Measurements from ENCODE around the gene GRAMD1B.

Gene GRAMD1B

DNA sequence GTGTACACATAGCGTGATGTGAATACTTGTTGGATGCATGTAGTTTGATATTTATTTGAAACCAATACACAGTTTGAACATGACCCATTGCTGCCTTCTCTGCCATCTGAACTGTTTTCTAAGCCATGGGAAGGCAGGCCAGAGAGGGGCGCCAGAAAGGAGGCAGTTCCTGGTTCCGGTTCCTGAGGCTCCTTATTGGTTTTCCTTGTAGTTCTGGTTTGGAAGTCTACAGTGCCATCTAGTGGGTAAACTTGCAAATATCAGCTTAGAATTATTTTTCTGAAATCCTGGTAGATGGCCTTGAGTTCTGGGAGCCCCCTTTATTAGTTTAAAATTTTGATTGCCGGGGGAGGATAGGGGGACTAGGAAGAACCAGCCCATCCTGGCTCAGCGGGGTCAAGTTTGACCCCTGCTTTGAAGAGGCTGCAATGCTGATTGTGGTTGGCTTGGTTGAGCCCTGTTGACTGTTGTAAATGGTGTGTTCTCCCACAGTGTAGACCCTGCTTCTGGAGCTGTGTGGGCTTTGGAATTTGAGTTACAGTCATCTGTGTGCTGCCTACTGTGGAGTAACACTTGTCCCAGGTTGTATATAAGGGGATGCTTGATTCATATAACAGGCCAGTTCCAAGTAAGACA is 48.4 kb downstream of the GRAMD1B start:
- DNase-seq: peak; percentile 83

DNA sequence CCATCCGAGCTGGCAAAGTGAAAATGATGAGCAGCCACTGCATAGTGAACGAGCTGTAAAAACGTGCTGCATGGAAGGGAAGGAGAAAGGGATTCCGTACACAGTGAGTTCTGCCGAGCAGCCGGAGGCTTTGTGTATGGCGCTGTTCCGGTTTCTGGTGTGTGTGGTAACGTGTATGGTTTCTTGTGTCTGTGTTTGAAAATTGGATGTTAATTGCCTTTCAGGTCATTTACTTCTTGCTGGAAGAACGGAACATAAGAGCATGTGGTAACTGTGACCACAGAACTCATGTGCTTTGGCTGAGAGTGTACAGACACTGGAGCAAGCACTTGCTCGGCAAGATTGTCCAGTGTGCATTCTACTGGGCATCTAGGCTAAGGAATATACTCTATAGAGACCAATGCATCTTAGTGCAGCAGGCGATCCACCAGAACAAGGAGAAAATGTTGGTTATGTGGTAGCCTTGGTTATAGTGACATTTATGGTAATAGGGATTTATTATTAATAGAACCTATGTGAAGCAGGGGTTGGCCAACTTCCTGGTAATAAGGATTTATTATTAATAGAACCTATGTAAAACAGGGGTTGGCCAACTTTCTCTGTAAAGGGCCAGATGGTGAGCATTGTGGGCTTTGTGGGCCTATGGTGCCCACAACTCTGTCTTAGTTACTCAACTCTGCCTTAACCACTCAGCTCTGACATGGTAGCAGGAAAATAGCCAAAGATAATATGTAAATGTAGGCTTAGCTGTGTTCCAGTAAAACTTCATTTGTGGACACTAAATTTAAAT is 49.2 kb downstream of the GRAMD1B start:
- no peak for DNase-seq

DNA sequence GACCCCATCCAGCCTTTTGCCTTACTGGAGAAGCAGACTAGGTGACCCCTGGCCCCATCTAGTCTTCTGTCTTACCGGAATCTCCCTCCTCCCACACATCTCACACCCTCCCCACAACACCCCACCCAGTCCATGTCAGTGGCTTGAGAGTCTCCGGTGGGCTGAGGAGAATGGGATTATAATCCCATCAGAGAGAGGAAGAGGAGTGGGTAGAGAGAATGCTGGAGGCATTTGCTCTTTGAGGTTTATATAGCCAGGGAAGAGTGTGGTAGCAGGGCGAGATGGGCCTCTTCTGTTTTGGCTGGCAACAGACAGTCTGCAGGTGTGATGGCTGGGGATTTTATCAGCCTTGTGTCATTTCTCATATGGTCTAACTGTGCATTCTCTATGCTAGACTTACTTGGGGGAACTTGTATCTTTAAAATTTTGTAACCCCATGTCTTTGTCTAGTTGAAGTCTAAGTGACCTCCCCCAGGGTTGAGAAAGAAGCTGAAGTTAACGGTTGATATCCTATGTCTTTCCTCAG is 50.3 kb downstream of the GRAMD1B start:
- DNase-seq: no peak

DNA sequence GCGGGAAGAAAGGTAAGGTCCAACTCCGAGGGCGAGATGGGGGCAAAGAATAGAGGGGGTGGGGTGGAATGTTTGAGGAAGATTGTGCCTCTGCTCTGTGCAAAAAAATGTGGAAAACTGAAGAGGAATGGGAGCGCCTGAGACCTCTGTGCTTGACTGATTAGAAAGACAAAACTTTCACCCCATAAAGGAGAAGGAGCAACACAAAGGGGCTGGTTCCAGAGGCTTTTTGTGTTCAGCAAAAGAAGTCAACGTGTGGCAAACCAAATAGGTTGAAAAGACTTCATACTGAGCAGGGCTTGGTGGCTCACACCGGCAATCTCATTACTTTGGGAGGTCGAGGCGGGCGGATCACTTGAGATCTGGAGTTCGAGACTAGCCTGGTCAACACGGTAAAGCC is 50.8 kb downstream of the GRAMD1B start:
- no peak for DNase-seq

DNA sequence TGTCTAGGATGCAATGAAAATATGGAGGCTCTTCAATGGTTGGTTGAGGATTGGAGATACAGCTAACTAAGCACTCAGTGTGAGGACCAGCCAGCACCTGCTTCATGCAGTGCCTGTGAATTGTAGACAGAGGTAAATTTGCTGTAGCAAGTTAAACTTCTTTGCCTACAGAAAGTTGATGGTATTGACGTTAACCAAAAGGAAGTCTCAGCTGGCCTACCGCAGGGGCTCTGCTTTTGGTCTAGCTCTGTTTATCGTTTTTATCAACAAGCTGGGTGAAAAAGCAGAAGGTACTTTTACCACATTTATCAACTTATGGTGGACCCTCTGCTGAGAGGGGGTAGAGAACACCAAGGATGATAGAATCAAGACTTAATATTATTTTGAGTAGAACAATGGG is 51.6 kb downstream of the GRAMD1B start:
- no peak for DNase-seq

DNA sequence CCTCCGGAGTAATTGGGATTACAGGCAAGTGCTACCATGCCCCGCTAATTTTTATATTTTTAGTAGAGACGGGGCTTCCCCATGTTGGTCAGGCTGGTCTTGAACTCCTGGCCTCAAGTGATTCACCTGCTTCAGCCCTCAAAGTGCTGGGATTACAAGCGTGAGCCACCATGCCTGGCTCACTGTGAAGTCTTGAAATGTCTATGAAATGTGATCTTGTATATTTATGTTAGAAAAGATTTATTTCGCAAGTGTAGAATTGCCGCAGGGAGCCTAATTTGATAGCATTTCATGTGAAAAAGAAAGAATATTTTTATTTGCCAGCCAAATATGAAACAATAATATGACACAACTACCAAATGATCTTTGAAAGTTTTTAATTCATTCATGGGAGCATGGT is 52.1 kb downstream of the GRAMD1B start:
- DNase-seq: no peak

DNA sequence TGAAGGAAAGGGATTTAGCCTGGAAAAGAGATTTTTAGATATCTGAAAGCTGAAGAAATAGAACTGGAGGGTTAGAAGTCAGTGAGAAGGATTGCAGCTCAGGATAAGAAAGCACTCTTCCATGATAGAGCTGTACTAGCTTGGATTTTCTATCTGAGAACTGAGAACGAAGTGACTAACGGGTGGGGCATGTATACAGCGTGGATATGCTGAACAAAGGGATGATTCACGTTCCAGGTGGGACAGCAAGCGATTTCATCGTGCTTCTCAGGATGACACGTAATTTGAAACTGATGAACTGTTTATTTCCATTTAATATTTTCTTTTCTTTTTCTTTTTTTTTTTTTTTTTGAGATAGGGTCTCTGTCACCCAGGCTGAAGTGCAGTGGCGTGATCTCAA is 53.0 kb downstream of the GRAMD1B start:
- no peak for DNase-seq

DNA sequence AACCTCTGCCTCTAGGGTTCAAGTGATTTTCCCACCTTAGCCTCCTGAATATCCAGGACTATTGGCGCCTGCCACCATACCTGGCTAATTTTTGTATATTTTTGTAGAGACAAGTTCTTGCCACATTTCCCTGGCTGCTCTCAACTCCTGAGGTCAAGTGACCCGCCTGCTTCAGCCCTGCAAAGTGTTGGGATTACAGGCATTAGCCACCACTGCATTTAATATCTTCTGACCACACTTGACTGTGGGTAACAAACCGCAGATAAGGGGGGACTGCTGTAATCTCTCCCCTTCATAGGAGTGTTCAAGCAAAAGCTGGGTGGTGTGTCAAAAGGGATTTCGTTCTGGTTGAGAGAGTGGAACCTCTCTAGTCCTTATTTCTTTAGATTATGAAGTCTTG is 53.4 kb downstream of the GRAMD1B start:
- no peak for DNase-seq

DNA sequence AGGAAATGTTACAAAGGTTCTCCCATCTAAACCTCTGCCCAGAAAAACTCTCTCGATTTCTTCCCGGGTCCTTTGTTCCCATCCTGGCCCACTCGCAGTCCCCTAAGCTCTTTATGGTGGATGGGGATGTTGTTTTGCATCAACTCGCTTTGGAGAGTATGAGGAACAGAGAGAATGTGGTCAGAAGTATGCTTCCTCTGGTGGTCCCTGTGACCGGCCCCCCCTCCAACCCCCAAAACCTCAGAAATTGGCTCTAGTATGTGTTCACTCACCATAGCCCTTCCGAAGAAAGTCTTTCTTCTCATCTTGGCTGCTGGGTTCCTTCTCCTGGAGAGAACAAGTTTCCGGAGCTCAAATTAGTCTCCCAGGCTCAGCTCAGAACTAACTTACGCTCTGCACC is 54.4 kb downstream of the GRAMD1B start:
- DNase-seq: no peak

DNA sequence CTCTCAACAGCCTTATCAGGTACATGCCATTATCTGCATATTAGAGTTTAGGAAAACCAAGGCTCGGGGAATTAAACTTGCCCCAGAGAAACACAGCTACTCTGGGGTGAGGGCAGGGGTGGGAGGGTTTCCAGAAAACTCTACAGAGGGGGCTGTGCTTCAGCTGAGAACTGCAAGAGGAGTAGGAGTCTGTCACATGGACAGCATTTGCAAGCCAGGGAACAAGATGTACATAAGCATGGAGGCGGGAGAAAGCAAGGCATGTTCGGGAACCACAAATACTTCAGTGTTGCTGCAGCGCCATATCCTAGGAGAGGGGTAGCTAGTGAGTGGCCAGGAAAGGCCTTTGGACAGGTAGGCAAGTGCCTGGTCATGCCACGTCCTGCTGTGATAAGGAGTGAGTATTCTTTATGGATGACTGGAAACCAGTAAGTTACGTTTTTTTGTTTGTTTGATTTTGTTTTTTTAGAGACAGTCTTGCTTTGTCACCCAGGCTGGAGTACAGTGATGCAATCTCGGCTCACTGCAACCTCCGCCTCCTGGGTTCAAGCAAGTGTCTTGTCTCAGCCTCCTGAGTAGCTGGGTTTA is 57.2 kb downstream of the GRAMD1B start:
- DNase-seq: no peak

DNA sequence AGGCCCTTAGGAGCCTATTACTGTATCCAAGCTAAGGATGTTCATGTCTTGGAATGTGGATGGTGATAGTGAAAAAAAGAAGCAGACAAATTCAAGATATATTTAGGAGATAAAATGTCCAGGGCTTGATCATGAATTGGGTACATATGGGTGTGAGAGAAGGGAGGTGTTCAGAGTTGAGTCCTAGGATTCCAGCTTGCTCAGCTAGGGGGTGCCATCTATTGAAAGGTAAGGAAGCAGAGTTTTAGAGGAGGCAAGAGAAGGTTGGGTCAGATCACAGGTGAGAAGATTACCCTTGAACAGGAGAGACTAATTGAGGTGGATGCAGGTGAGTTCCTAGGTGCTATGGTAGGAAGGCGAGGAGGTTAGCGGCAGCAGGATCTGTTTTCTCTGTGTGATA is 60.5 kb downstream of the GRAMD1B start:
- no peak for DNase-seq

DNA sequence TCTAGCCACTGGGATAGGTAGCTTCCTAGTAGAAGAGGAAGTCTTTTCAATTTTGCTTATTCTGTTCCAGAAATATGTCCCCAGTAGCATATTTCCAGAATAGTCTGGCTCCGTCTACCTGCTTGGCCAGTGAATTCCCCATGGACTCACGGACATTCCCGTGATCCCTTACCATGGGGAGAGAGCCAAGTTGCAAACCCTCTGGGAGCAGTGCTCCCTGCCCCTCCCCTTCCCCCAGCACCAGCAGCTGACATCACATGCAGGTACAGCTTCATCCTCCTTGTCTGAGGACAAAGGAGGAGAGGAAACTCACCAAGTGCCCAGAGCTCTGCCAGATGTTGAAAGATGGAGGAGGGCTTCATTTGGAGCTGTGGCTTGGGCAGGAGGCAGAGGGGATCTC is 61.2 kb downstream of the GRAMD1B start:
- DNase-seq: no peak

DNA sequence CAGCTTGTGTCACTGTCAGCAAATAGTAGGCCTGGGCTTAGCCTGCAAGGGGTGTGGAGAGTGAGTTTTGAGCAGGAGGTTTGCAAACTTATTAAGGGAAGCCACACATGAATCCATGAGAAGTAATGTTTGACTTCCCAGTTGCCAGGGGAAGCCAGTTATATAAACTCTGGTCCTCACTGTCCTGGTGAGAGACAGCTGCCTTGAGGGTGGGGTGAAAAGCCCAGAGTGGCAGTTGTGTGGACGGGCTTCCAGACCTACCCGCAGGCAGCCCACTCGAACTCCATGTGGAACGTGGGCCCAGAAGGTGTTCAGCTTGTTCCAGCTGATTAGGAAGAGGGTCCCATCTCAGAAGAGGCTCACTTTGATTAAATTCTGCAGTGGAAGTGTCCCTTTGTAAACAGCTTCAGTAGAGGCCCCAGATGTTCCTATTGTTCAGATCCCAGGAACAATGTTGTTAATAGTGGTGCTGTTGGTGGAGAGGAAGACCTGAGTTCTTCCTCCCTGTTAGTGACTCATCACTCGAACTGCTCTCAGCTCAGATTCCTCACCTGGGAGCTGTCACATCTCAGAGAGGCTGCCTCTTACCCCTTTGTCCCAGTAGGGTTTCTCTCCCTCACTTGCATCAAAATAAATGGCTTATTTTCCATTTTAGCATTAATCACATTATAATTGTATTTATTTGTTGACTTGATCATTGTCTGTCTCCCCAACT is 63.4 kb downstream of the GRAMD1B start:
- no peak for DNase-seq

DNA sequence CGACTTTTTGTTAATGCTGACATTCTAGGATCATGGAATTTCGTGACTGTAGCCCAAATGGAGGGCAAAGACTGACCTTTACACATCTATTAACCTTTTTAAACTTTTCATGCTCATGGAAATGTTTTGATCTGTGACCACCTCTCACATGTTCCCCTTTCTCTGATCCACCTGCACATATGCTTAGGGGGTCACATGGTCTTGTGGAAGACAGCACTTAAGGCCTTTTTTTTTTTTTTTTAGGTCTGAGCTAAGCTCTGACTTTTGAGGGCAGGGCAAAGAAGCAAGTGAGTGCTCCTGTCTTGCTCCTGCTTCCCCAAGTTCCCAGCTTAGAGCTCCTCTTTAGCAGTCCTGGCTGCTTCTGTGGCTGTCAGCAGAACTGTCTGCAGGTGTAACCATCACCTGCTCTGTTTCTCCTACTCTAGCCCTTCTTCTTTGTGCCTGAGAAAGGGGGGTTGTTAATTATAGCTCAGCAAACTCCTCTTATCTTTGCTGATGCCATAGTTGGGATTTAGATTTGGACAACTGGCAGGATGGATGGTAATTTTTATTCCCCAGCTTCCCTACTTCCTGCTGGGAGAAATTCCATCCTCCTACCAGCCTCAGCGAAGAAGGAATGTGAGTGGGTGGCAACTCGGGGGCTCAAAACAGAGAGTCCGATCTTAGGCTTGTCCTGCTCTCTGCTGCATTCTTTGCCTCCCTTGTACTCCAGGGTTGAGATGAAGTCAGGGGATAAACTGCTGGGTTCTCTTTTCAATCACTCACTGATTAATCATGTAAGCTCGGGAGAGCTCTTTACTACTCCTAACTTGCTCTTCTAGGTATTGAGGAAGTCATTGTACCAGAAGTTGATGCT is 64.4 kb downstream of the GRAMD1B start:
- DNase-seq: no peak

DNA sequence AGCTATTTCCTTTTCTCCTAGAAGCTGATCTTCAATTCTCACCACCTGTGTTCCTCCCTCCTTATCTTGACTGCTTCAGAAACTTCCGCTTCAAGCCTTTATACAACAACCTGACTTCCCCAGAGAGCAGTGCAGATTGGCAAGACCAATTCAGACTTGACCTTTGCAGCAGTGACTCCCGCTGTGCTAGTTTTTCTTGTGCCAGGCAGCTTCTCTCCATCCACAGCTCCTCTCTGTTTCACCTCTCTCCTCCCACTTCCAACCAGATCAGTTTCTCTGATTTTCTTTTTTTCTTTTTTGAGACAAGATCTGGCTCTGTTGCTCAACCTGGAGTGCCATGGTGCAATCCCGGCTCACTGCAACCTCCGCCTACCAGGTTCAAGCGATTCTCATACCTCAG is 74.3 kb downstream of the GRAMD1B start:
- DNase-seq: no peak

DNA sequence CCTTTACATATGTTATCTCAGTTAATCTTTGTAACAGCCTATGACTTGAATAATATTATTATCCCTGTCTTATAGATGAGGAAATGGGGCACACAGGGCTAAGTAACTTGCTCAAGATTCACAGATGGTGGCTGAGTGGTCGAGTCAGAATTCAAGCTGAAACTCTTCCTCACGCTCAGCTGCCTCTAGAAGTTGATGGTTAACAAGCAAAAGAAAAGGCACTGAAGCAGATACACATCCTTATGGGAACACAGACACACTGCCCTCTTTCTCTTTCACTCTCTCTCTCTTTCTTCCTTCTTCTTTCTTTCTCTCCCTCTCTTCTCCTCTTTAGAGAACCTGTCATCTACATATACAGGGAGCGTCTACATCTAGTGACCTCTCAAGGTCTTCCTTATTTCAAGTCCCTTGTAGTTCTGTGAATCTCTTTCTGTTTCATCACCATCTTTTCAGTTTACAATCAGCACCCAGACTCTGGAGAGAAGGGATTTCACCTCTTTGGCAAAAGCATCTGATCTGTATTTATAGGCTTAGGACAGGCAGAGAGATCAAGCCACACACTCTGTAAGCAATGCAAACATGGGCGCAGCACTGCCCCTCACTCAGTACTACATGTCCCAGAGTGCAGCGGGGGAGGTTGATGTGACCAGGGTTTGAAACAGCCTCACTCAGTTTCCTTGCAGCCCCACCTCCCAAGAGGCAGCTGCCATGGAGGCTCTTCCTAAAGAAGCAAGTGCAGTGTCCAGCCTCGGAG is 75.7 kb downstream of the GRAMD1B start:
- DNase-seq: peak; percentile 73

DNA sequence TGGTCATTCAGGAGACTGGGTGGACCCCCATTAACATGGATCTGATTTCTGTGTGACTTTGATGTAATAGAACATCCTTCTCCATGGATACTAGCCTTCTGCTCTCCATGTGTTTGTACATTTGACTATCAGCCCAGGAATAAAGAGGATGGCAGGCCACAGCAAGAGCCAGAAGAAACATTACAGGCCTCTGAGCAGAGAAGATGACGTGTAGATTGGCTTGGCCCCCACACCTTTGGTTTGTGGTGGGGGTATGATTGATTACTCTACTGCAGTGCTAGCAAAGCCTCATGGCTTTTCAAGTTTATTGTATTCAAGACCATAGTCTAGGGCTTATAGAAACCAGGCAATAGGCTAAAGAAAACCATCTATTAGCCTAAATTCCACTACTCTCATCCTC is 77.0 kb downstream of the GRAMD1B start:
- no peak for DNase-seq

DNA sequence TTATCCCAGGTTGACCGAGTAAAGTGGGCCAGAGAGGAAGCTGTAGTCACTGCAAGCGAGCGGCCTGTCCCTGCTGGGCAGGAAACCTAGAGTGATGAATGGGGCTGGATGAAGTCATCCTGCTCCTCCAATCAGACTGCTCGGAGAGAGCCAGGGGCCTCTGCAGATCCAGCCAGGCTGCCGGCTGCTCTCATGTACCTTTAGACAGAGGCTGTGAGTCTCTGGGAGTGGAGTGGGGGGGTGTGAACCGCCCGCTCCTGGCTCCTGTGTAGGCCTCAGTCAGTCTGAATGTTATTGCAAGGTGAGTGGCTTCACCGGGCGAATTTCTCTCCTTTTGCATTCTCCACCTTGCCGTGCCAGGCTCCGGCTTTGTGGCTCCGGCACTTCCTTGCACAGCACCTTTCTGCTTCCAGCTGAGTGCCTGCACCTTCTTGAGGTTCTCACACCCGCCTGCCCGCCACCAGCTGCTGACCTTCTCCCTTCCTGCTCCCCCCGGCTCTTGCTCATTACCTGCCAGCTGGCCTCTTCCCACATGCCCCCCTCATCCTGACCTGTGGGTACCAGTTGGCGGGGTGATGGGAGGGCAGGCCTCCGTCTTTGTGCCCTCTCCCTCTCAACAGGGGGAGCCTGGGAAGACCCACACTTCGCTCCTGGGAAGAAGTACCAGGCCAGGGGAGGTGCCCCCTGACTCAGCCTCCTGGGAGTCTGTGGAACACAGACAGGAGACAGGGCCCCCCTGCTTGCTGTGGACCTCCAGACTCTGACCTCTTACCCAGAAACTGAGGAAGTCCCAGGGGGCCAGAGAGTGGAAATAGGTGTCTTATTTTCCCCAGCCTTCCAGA is 79.9 kb downstream of the GRAMD1B start:
- DNase-seq: peak; percentile 86

DNA sequence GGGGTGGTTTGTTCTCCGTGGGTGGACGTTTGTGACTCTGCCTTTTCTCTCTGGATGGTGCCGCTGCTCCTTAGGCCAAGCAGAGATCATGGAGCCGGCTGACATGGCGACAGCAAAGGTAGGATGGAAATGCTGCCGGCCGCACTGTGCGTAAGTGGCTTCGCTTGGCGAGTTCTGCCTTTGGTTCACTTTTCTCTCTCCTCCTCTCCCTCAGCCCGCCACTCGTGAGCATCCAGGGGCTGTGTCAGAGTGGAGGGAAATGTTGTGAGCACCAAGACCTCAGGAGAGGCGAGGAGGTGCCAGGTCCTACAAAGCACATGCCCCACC is 80.5 kb downstream of the GRAMD1B start:
- peak; percentile 47 for DNase-seq

DNA sequence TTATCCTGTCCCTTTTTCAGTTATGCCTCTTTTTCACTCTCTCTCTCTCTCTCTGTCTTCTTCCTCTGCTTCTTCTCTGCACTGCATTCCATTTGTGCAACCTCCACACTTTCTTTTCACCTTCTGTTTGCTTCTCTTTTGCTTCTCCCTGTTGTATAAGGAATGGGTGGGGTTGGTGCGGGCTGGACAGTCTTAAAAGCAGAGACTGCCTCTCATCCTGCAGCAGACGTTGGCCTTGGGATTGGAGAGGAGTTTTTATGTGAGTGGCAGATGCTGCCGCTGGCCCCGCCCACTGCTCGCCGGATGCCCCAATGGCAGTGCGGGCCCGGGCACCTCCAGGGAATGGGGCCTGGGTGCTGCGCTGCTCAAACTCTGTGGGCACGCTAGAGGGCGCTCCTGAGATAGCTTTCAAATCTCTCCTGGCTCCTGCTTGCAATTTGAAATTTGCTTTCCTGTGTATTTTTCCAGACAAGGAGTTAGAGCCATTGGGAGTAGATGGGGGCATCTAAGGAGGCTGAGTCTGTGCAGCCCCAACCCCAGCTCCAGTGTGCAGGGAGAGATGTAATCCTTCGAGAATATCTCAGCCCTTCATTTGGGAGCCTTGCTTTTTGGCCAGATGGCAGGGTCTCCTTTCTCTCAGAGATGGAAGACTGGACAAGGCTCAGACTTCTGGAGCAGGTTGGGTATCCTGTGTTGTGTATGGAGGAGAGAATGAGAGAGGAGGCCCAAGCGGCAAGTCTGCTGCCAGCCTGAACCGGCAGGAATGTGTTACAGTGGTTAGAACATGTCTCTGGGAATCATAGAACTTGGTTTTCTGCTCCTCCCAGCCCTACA is 81.2 kb downstream of the GRAMD1B start:
- DNase-seq: peak; percentile 98
